Fibroblast of lung (primary cell): Measurements from ENCODE around the gene TMEM221.

Source experiments
- CTCF ChIP-seq, 2 donors: IDR thresholded peaks in 1 of 2; conservative IDR thresholded peaks in 1 of 2; 1 replicate in 1 of 2; 2 replicates in 1 of 2; pipeline ENCODE4 v1.5.1; 2011 to 2012; ENCODE audit warnings: low read length in 2 of 2, control low read depth in 1 of 2, inconsistent platforms in 1 of 2, low read depth in 1 of 2, mild to moderate bottlenecking in 1 of 2
- EZH2 ChIP-seq: IDR thresholded peaks from 2 replicates; pipeline ENCODE4 v1.5.1; 2012; ENCODE audit warnings: low read length, control low read depth, mild to moderate bottlenecking; ENCODE audit errors: missing control alignments

- TF ChIP-seq CTCF (conservative IDR thresholded peaks at IDR 0.05 in 1 of 2, IDR thresholded peaks at IDR 0.05 in 1 of 2; ENCODE audit: low read depth in 1 of 2, low read length in 2 of 2) (no peak), EZH2 (no peak)
Observed at GRCh38 chr19:17460372-17461230, 12.1 kb upstream of the TMEM221 start, which contains the start of gene NXNL1.
